B cell (primary cell): ENCODE results near the gene CD300LG.

Source experiments
- CTCF ChIP-seq: fragments of 200-600 bp; IDR thresholded peaks from one replicate; pipeline ENCODE4 v1.8.0; 2022; ENCODE audit warnings: antibody characterized with exemption, mild to moderate bottlenecking
- EZH2 ChIP-seq: IDR thresholded peaks from 2 replicates; pipeline ENCODE4 v1.6.1; 2012; ENCODE audit warnings: borderline replicate concordance, low read depth, mild to moderate bottlenecking, moderate library complexity, low read length; ENCODE audit not compliant: insufficient read depth, poor library complexity, severe bottlenecking

- no peak for TF ChIP-seq EZH2
- TF ChIP-seq CTCF: no peak
Observed at GRCh38 chr17:43901861-43902589, 55.0 kb downstream of the CD300LG start.
